HCT116 (cell line): Measurements from ENCODE around the gene CHADL. TPM values are rescaled to one million over a fixed set of nuclear protein-coding genes. Genes with fewer than 3 reads are reported as not detected.

Experiments used
- ATAC-seq: fragments of 200-7000 bp; cut with Tn5 transposase; 2 replicates; pipeline ENCODE4 v1.9.1; 2020; ENCODE audit warnings: mild to moderate bottlenecking, moderate library complexity
- BruUV-seq: library from RNA; stranded (reverse); fragments of 400-500 nt; replicated peaks from 2 replicates; lab custom pipeline; 2021; lab: Mats Ljungman, UMichigan
- CTCF ChIA-PET: fragments of 300-600 bp; sonication (Branson Sonifier 250); formaldehyde crosslinking; loops from one replicate; lab custom pipeline; 2021; ENCODE audit warnings: antibody characterized with exemption; lab: Charles Lee
- POLR2A ChIA-PET: fragments of 300-600, 350-600 bp; sonication (Branson Sonifier 250); formaldehyde crosslinking; loops from one replicate; lab custom pipeline; 2021; ENCODE audit warnings: antibody characterized with exemption; lab: Charles Lee
- RAD21 ChIA-PET, 2 experiments: fragments of 300-600 bp; sonication (Branson Sonifier 250); formaldehyde crosslinking; loops; one replicate each; lab custom pipeline; 2023; ENCODE audit warnings: low total read pairs in 2 of 2; ENCODE audit not compliant: uncharacterized antibody in 2 of 2, unreplicated experiment in 2 of 2, low non-redundant PET in 1 of 2; lab: Charles Lee
- DNase-seq: peaks from one replicate; pipeline ENCODE4 v3.0.0-alpha.2; 2010; ENCODE audit warnings: low read depth, low spot score
- H2AFZ ChIP-seq: fragments of 200-600 bp; shearing (Covaris generic), sonication (generic); 2 replicates; pipeline ENCODE4 v1.6.1; 2017; ENCODE audit warnings: low read depth, mixed run types, mixed read lengths, antibody characterized with exemption, low read length; ENCODE audit not compliant: poor library complexity, severe bottlenecking
- H3K27ac ChIP-seq: 2 replicates; pipeline ENCODE4 v1.5.1; 2012; ENCODE audit warnings: low read depth, low read length
- H3K27me3 ChIP-seq: fragments of 200-600 bp; sonication (generic); 2 replicates; pipeline ENCODE4 v1.6.1; 2016; ENCODE audit warnings: mixed run types, low read length, mixed read lengths; ENCODE audit not compliant: insufficient read depth
- H3K36me3 ChIP-seq, 2 experiments: fragments of 200-500 bp in 1 of 2; fragments of 200-600 bp in 1 of 2; sonication (Bioruptor generic) in 1 of 2; sonication (generic) in 1 of 2; 2 replicates each; pipeline versions ENCODE4 v1.5.1 to v1.6.1; 2014 to 2016; ENCODE audit warnings: low read length in 2 of 2, inconsistent platforms in 1 of 2, mixed read lengths in 1 of 2, mixed run types in 1 of 2; ENCODE audit not compliant: insufficient read depth in 2 of 2, control insufficient read depth in 1 of 2
- H3K4me1 ChIP-seq, 2 experiments: fragments of 200-600 bp in 1 of 2; sonication (generic) in 1 of 2; 2 replicates each; pipeline versions ENCODE4 v1.5.1 to v1.6.1; 2012 to 2017; ENCODE audit warnings: low read length in 2 of 2, inconsistent platforms in 1 of 2, mild to moderate bottlenecking in 1 of 2, mixed read lengths in 1 of 2, mixed run types in 1 of 2, moderate library complexity in 1 of 2; ENCODE audit not compliant: insufficient read depth in 2 of 2, control insufficient read depth in 1 of 2
- H3K4me2 ChIP-seq: fragments of 200-600 bp; sonication (generic); 2 replicates; pipeline ENCODE4 v1.6.1; 2017; ENCODE audit warnings: mixed run types, low read length, mixed read lengths
- H3K4me3 ChIP-seq, 2 experiments: fragments of 200-600 bp in 1 of 2; sonication (generic) in 1 of 2; replicated peaks in 1 of 2; 2 replicates each; pipeline ENCODE4 v1.5.1; 2011 to 2016; ENCODE audit warnings: low read length in 2 of 2, control low read depth in 1 of 2, low read depth in 1 of 2, mild to moderate bottlenecking in 1 of 2, mixed read lengths in 1 of 2, mixed run types in 1 of 2
- H3K79me2 ChIP-seq: fragments of 200-600 bp; sonication (generic); 2 replicates; pipeline ENCODE4 v1.6.1; 2017; ENCODE audit warnings: mild to moderate bottlenecking, mixed run types, low read length, moderate library complexity, mixed read lengths; ENCODE audit not compliant: insufficient read depth
- H3K9ac ChIP-seq: fragments of 200-600 bp; sonication (generic); 2 replicates; pipeline ENCODE4 v1.6.1; 2016; ENCODE audit warnings: low read length, mixed read lengths
- H3K9me2 ChIP-seq: fragments of 200-600 bp; sonication (generic), shearing (Covaris generic); 2 replicates; pipeline ENCODE4 v1.6.1; 2017; ENCODE audit warnings: mixed run types, mild to moderate bottlenecking, moderate library complexity; ENCODE audit not compliant: insufficient read depth
- H3K9me3 ChIP-seq, 2 experiments: fragments of 200-500 bp in 1 of 2; fragments of 200-600 bp in 1 of 2; sonication (Bioruptor generic) in 1 of 2; sonication (generic) in 1 of 2; 2 replicates each; pipeline ENCODE4 v1.6.1; 2014 to 2017; ENCODE audit warnings: low read length in 2 of 2, mixed read lengths in 2 of 2, inconsistent platforms in 1 of 2, low read depth in 1 of 2, mild to moderate bottlenecking in 1 of 2, mixed run types in 1 of 2, moderate library complexity in 1 of 2; ENCODE audit not compliant: control insufficient read depth in 1 of 2, insufficient read depth in 1 of 2
- H4K20me1 ChIP-seq: fragments of 200-600 bp; sonication (generic), shearing (Covaris generic); 2 replicates; pipeline ENCODE4 v1.6.1; 2017; ENCODE audit warnings: mixed run types, mild to moderate bottlenecking, moderate library complexity; ENCODE audit not compliant: insufficient read depth
- ATF3 ChIP-seq: IDR thresholded peaks from 2 replicates; pipeline ENCODE4 v1.6.1; 2012
- CBX3 ChIP-seq: IDR thresholded peaks from 2 replicates; pipeline ENCODE4 v1.6.1; 2012; ENCODE audit warnings: low read depth
- EGR1 ChIP-seq: IDR thresholded peaks from 2 replicates; pipeline ENCODE4 v1.6.1; 2012; ENCODE audit warnings: low read depth
- ELF1 ChIP-seq: IDR thresholded peaks from 2 replicates; pipeline ENCODE4 v1.6.1; 2012; ENCODE audit warnings: low read depth, borderline replicate concordance
- JUND ChIP-seq: IDR thresholded peaks from 2 replicates; pipeline ENCODE4 v1.6.1; 2012
- POLR2AphosphoS5 ChIP-seq: IDR thresholded peaks from 2 replicates; pipeline ENCODE4 v1.6.1; 2011; ENCODE audit warnings: mild to moderate bottlenecking, low read depth, low read length, moderate library complexity
- SIN3A ChIP-seq: IDR thresholded peaks from 2 replicates; pipeline ENCODE4 v1.6.1; 2012; ENCODE audit warnings: low read depth
- SRF ChIP-seq: IDR thresholded peaks from 2 replicates; pipeline ENCODE4 v1.6.1; 2012; ENCODE audit warnings: low read depth
- TCF7L2 ChIP-seq: IDR thresholded peaks from 2 replicates; pipeline ENCODE4 v1.7.0; 2011; ENCODE audit warnings: borderline replicate concordance, inconsistent platforms; ENCODE audit not compliant: insufficient read depth, insufficient read length; ENCODE audit errors: extremely low read depth
- YY1 ChIP-seq: IDR thresholded peaks from 2 replicates; pipeline ENCODE4 v1.6.1; 2011; ENCODE audit warnings: low read length, low read depth, moderate library complexity, mild to moderate bottlenecking; ENCODE audit not compliant: insufficient replicate concordance; ENCODE audit errors: extremely low read depth
- ZFX ChIP-seq: fragments of 450-650 bp; IDR thresholded peaks from 2 replicates; pipeline ENCODE4 v1.6.1; 2017
- intact Hi-C: fragments of 100-400 bp; cut with micrococcal nuclease; formaldehyde crosslinking; loops from 2 replicates; pipeline ENCODE4 v1.10.0; 2022
- total RNA-seq: library from RNA; stranded (reverse); gene quantifications from one replicate; pipeline ENCODE4 v1.2.1, GENCODE V29; 2021; ENCODE audit not compliant: unreplicated experiment
- TF ChIP-seq, protein P1 (sequence below): IDR thresholded peaks from 2 replicates; pipeline ENCODE4 v1.6.1; 2012
- TF ChIP-seq, protein P2 (sequence below): IDR thresholded peaks from 2 replicates; pipeline ENCODE4 v1.6.1; 2012; ENCODE audit warnings: low read depth
- TF ChIP-seq, protein P3 (sequence below): IDR thresholded peaks from 2 replicates; pipeline ENCODE4 v1.6.1; 2011; ENCODE audit warnings: mild to moderate bottlenecking, low read length, moderate library complexity; ENCODE audit not compliant: insufficient replicate concordance; ENCODE audit errors: extremely low read depth
- TF ChIP-seq, protein P4 (sequence below), 3 experiments: fragments of 200-600 bp in 1 of 3; sonication (generic) in 1 of 3; IDR thresholded peaks in 2 of 3; conservative IDR thresholded peaks in 1 of 3; 2 replicates each; pipeline ENCODE4 v1.5.1; 2012 to 2017; ENCODE audit warnings: low read depth in 2 of 3, low read length in 2 of 3, antibody characterized with exemption in 1 of 3, borderline replicate concordance in 1 of 3, control low read depth in 1 of 3, mild to moderate bottlenecking in 1 of 3, mixed read lengths in 1 of 3, mixed run types in 1 of 3, moderate library complexity in 1 of 3; ENCODE audit not compliant: insufficient read depth in 1 of 3

CHADL gene
- total RNA-seq, 1 experiment from 2014 or later, result 0.47 TPM

- TF ChIP-seq ZFX (no peak), TCF7L2 (no peak), YY1 (no peak), JUND (no peak), EGR1 (no peak), CBX3 (no peak)
- TF ChIP-seq, protein P1, sequence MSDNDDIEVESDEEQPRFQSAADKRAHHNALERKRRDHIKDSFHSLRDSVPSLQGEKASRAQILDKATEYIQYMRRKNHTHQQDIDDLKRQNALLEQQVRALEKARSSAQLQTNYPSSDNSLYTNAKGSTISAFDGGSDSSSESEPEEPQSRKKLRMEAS, result no peak
These were observed 10.3 kb downstream of the CHADL start (continued) for GRCh38 chr22:41230401-41230785.

- intact Hi-C loops, result no loop called here
- BruUV-seq, result no TSS peak
- Histone ChIP-seq H3K27me3 (no peaks in the 10 kb centered on the region), H3K36me3 (no peaks in the 10 kb centered on the region; a peak in 1 of 4 replicates), H3K9ac (no peak overlapping the region), H3K27ac (no peak overlapping the region), H3K4me2 (no peak overlapping the region), H3K79me2 (no peaks in the 10 kb centered on the region), H3K4me1 (peaks cover under 1 to 1% of the 10 kb centered on the region in 2 experiments; a peak in 2 of 4 replicates), H3K9me2 (no peaks in the 10 kb centered on the region), H3K9me3 (no peaks in the 10 kb centered on the region), H3K4me3 (no peak overlapping the region), H4K20me1 (no peaks in the 10 kb centered on the region), H2AFZ (no peak overlapping the region)
- ChIA-PET RAD21 (no interaction called here), POLR2A (no interaction called here), CTCF (interaction anchor here (0.9 kb wide), 1 partner anchor 288 kb away, joined by 5 read pairs; no protein-coding TSS in a partner anchor)
- no peak for DNase-seq
- no peak for ATAC-seq
- no peak for TF ChIP-seq SRF
- TF ChIP-seq ZFX, result no peak
- no peak for TF ChIP-seq ELF1
- no peak for TF ChIP-seq SIN3A
- no peak for TF ChIP-seq TCF7L2
- TF ChIP-seq, protein P2, sequence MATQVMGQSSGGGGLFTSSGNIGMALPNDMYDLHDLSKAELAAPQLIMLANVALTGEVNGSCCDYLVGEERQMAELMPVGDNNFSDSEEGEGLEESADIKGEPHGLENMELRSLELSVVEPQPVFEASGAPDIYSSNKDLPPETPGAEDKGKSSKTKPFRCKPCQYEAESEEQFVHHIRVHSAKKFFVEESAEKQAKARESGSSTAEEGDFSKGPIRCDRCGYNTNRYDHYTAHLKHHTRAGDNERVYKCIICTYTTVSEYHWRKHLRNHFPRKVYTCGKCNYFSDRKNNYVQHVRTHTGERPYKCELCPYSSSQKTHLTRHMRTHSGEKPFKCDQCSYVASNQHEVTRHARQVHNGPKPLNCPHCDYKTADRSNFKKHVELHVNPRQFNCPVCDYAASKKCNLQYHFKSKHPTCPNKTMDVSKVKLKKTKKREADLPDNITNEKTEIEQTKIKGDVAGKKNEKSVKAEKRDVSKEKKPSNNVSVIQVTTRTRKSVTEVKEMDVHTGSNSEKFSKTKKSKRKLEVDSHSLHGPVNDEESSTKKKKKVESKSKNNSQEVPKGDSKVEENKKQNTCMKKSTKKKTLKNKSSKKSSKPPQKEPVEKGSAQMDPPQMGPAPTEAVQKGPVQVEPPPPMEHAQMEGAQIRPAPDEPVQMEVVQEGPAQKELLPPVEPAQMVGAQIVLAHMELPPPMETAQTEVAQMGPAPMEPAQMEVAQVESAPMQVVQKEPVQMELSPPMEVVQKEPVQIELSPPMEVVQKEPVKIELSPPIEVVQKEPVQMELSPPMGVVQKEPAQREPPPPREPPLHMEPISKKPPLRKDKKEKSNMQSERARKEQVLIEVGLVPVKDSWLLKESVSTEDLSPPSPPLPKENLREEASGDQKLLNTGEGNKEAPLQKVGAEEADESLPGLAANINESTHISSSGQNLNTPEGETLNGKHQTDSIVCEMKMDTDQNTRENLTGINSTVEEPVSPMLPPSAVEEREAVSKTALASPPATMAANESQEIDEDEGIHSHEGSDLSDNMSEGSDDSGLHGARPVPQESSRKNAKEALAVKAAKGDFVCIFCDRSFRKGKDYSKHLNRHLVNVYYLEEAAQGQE, result no peak
- TF ChIP-seq, protein P3, sequence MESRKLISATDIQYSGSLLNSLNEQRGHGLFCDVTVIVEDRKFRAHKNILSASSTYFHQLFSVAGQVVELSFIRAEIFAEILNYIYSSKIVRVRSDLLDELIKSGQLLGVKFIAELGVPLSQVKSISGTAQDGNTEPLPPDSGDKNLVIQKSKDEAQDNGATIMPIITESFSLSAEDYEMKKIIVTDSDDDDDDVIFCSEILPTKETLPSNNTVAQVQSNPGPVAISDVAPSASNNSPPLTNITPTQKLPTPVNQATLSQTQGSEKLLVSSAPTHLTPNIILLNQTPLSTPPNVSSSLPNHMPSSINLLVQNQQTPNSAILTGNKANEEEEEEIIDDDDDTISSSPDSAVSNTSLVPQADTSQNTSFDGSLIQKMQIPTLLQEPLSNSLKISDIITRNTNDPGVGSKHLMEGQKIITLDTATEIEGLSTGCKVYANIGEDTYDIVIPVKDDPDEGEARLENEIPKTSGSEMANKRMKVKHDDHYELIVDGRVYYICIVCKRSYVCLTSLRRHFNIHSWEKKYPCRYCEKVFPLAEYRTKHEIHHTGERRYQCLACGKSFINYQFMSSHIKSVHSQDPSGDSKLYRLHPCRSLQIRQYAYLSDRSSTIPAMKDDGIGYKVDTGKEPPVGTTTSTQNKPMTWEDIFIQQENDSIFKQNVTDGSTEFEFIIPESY, result no peak
- TF ChIP-seq POLR2AphosphoS5, result no peak
- no peak for TF ChIP-seq EGR1
- no peak for TF ChIP-seq ATF3
- TF ChIP-seq, protein P4, sequence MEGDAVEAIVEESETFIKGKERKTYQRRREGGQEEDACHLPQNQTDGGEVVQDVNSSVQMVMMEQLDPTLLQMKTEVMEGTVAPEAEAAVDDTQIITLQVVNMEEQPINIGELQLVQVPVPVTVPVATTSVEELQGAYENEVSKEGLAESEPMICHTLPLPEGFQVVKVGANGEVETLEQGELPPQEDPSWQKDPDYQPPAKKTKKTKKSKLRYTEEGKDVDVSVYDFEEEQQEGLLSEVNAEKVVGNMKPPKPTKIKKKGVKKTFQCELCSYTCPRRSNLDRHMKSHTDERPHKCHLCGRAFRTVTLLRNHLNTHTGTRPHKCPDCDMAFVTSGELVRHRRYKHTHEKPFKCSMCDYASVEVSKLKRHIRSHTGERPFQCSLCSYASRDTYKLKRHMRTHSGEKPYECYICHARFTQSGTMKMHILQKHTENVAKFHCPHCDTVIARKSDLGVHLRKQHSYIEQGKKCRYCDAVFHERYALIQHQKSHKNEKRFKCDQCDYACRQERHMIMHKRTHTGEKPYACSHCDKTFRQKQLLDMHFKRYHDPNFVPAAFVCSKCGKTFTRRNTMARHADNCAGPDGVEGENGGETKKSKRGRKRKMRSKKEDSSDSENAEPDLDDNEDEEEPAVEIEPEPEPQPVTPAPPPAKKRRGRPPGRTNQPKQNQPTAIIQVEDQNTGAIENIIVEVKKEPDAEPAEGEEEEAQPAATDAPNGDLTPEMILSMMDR (IDR thresholded peaks at IDR 0.05 in 2 of 3, conservative IDR thresholded peaks at IDR 0.05 in 1 of 3; ENCODE audit: borderline replicate concordance in 1 of 3, insufficient read depth in 1 of 3, low read depth in 2 of 3, low read length in 2 of 3), result no peak
- no peak for TF ChIP-seq CBX3
- TF ChIP-seq, protein P1, result no peak
- TF ChIP-seq YY1, result no peak
These were observed 10.9 kb downstream of the CHADL start for GRCh38 chr22:41229730-41230400.
